GM12875 (cell line): ENCODE data around the gene SLITRK1.

ENCODE experiments used
- H3K4me3 ChIP-seq: one replicate; pipeline ENCODE4 v1.5.1; 2011; ENCODE audit warnings: low read depth, low read length, control low read depth
- CTCF ChIP-seq: IDR thresholded peaks from 2 replicates; pipeline ENCODE4 v1.5.1; 2011; ENCODE audit warnings: low read depth, mild to moderate bottlenecking, control low read depth, inconsistent platforms, low read length, moderate library complexity, borderline replicate concordance; ENCODE audit not compliant: insufficient read depth

Gene SLITRK1

GRCh38 chr13:83881917-83882605, at the start of gene SLITRK1:
Gene SLITRK1, minus strand, starts transcription at chr13:83882474. Its CDS starts 967 bp downstream, at chr13:83881507.
- TF ChIP-seq CTCF, result no peak

GRCh38 chr13:83929157-83929556, 46.9 kb upstream of the SLITRK1 start:
- TF ChIP-seq CTCF, result no peak
- H3K4me3 ChIP-seq, result no peak overlapping the region

More at GRCh38 chr13:83881917-83882605, at the start of gene SLITRK1:
- H3K4me3 ChIP-seq, result no peak within 1 kb of the TSS

- TF ChIP-seq CTCF, result no peak
Measured at GRCh38 chr13:83919775-83920174, 37.5 kb upstream of the SLITRK1 start.

GRCh38 chr13:83914368-83914767, 32.1 kb upstream of the SLITRK1 start:
- no peak overlapping the region for H3K4me3 ChIP-seq
- no peak for TF ChIP-seq CTCF

More at GRCh38 chr13:83919775-83920174, 37.5 kb upstream of the SLITRK1 start:
- no peak overlapping the region for H3K4me3 ChIP-seq

- no peak overlapping the region for H3K4me3 ChIP-seq
- TF ChIP-seq CTCF, result no peak
Measured at GRCh38 chr13:83907196-83907989, 25.1 kb upstream of the SLITRK1 start.

- no peak for TF ChIP-seq CTCF
- no peak overlapping the region for H3K4me3 ChIP-seq
Measured at GRCh38 chr13:83906240-83906820, 24.1 kb upstream of the SLITRK1 start.

GRCh38 chr13:83905641-83906040, 23.4 kb upstream of the SLITRK1 start:
- H3K4me3 ChIP-seq, result no peak overlapping the region
- no peak for TF ChIP-seq CTCF
